Glomerular visceral epithelial cell (primary cell): ENCODE data around the gene NEMP2.
A peak's percentile ranks its signal among the peaks of the same experiment; 100 is the strongest.
"Not testable (repeated sequence)": the region's sequence is repeated elsewhere in the genome, so short reads cannot be mapped to it uniquely, and the experiment has no call there.

Experiments used
- DNase-seq: peaks from one replicate; pipeline ENCODE4 v3.0.0-alpha.2; 2016; ENCODE audit errors: extremely low spot score

The NEMP2 gene

GRCh38 chr2:190526105-190526750, 8.3 kb downstream of the NEMP2 start:
- DNase-seq: no peak

GRCh38 chr2:190524928-190525327, 9.6 kb downstream of the NEMP2 start:
- DNase-seq: no peak

- no peak for DNase-seq
Measured at GRCh38 chr2:190519975-190520767, 14.4 kb downstream of the NEMP2 start.

- no peak for DNase-seq
Measured at GRCh38 chr2:190517468-190517867, 17.1 kb downstream of the NEMP2 start.

GRCh38 chr2:190515687-190516086, 18.8 kb downstream of the NEMP2 start:
- DNase-seq: no peak

- DNase-seq: no peak
Measured at GRCh38 chr2:190514676-190515075, 19.8 kb downstream of the NEMP2 start.

GRCh38 chr2:190513877-190514276, 20.6 kb downstream of the NEMP2 start:
- no peak for DNase-seq

- DNase-seq: no peak
Measured at GRCh38 chr2:190512539-190513095, 21.9 kb downstream of the NEMP2 start.

GRCh38 chr2:190511104-190511503, 23.4 kb downstream of the NEMP2 start:
- DNase-seq: peak; percentile 27

GRCh38 chr2:190509895-190510294, 24.6 kb downstream of the NEMP2 start:
- DNase-seq: not testable (repeated sequence)

GRCh38 chr2:190507135-190507534, 27.4 kb downstream of the NEMP2 start:
- DNase-seq: no peak

- no peak for DNase-seq
Measured at GRCh38 chr2:190506666-190507065, 27.9 kb downstream of the NEMP2 start.

GRCh38 chr2:190505696-190506095, 28.8 kb downstream of the NEMP2 start:
- DNase-seq: no peak

GRCh38 chr2:190504912-190505311, 29.6 kb downstream of the NEMP2 start:
- DNase-seq: no peak

- DNase-seq: no peak
Measured at GRCh38 chr2:190503088-190503487, 31.4 kb downstream of the NEMP2 start.

GRCh38 chr2:190501702-190502407, 32.7 kb downstream of the NEMP2 start:
- DNase-seq: no peak

GRCh38 chr2:190501231-190501630, 33.3 kb downstream of the NEMP2 start:
- DNase-seq: no peak

- DNase-seq: no peak
Measured at GRCh38 chr2:190500054-190500502, 34.4 kb downstream of the NEMP2 start.

- DNase-seq: no peak
Measured at GRCh38 chr2:190499273-190499672, 35.2 kb downstream of the NEMP2 start.

GRCh38 chr2:190497428-190497827, 37.1 kb downstream of the NEMP2 start:
- DNase-seq: no peak

- DNase-seq: not testable (repeated sequence)
Measured at GRCh38 chr2:190494600-190495227, 39.8 kb downstream of the NEMP2 start.

GRCh38 chr2:190493095-190493494, 41.4 kb downstream of the NEMP2 start:
- DNase-seq: no peak
